ENCODE measurements around the gene DAZL. TPM values are rescaled to one million over a fixed set of nuclear protein-coding genes. Genes with fewer than 3 reads are reported as not detected.
A peak's percentile ranks its signal among the peaks of the same experiment; 100 is the strongest.

Gene DAZL
- total and polyA plus RNA-seq, 10 of the 15 experiments (the other 5 are each of a cell fraction or from before 2014, with no cell fraction given), result 0.04 to 0.48 (median 0.13) TPM; not detected in 1

DNA sequence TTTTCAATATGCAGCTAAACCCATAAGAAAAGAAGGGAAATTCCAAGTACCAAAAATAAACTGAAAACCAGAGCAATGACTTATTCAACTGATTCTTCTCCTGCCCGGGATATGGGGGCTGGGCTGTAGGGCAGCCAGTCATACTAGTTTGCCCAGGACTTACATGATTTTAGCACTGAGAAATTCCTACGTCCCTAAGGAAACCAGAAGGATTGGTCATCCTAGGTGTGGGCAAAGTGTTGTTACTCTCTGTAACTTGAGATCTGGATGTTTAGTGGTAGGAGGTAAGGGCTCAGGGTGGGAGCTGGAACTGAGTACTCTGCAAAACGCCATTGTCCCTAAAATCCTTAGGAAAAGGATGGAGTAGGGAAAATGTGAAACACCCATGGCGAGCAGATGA lies 1.2 kb upstream of the DAZL start:
- ChIA-PET RAD21 (ENCODE audit: unreplicated experiment) (interaction anchor here (1.1 kb wide), 1 partner anchor 10 kb away, joined by 4 read pairs; no protein-coding TSS in a partner anchor), SMC1A (ENCODE audit: uncharacterized antibody, unreplicated experiment) (interaction anchor here (0.7 to 1.5 kb wide), 5 partner anchors 20 to 807 kb away, joined by 3 read pairs; no protein-coding TSS in a partner anchor), CTCF (interaction anchor here (0.7 to 1.7 kb wide), 2 partner anchors 13 to 625 kb away, joined by 3 to 9 read pairs; no protein-coding TSS in a partner anchor), POLR2A (no interaction called here)
- no peak overlapping the region for H2AFZ ChIP-seq (ENCODE audit: control insufficient read depth, low read depth, low read length)
- no TSS peak for BruUV-seq (replicated peaks)
- no peaks in the 10 kb centered on the region for H3K27me3 ChIP-seq (replicated peaks in 1 of 2; ENCODE audit: control insufficient read depth in 2 of 2, insufficient read depth in 2 of 2, low read length in 1 of 2)
- FAIRE-seq, result no peak
- H3K4me3 ChIP-seq, result no peak overlapping the region
- intact Hi-C loops (cut with micrococcal nuclease; ENCODE audit: unreplicated experiment), result no loop called here
- TF ChIP-seq, protein P1, sequence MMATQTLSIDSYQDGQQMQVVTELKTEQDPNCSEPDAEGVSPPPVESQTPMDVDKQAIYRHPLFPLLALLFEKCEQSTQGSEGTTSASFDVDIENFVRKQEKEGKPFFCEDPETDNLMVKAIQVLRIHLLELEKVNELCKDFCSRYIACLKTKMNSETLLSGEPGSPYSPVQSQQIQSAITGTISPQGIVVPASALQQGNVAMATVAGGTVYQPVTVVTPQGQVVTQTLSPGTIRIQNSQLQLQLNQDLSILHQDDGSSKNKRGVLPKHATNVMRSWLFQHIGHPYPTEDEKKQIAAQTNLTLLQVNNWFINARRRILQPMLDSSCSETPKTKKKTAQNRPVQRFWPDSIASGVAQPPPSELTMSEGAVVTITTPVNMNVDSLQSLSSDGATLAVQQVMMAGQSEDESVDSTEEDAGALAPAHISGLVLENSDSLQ (IDR thresholded peaks at IDR 0.05), result no peak
- no peak for TF ChIP-seq TCF12 (IDR thresholded peaks at IDR 0.05; ENCODE audit: low read depth, low read length)
- TF ChIP-seq MEF2A (IDR thresholded peaks at IDR 0.05; ENCODE audit: insufficient read depth, low read depth, low read length), result peak; percentile 80
- TF ChIP-seq KLF5 (IDR thresholded peaks at IDR 0.05; ENCODE audit: partially characterized antibody), result no peak
- TF ChIP-seq, protein P2, sequence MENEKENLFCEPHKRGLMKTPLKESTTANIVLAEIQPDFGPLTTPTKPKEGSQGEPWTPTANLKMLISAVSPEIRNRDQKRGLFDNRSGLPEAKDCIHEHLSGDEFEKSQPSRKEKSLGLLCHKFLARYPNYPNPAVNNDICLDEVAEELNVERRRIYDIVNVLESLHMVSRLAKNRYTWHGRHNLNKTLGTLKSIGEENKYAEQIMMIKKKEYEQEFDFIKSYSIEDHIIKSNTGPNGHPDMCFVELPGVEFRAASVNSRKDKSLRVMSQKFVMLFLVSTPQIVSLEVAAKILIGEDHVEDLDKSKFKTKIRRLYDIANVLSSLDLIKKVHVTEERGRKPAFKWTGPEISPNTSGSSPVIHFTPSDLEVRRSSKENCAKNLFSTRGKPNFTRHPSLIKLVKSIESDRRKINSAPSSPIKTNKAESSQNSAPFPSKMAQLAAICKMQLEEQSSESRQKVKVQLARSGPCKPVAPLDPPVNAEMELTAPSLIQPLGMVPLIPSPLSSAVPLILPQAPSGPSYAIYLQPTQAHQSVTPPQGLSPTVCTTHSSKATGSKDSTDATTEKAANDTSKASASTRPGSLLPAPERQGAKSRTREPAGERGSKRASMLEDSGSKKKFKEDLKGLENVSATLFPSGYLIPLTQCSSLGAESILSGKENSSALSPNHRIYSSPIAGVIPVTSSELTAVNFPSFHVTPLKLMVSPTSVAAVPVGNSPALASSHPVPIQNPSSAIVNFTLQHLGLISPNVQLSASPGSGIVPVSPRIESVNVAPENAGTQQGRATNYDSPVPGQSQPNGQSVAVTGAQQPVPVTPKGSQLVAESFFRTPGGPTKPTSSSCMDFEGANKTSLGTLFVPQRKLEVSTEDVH (IDR thresholded peaks at IDR 0.05; ENCODE audit: low read depth, partially characterized antibody), result no peak
- TF ChIP-seq PAX8 (IDR thresholded peaks at IDR 0.05), result no peak
- no peak for TF ChIP-seq CHD1 (IDR thresholded peaks at IDR 0.05; ENCODE audit: low read depth, low read length)
- no peak for TF ChIP-seq ZSCAN29 (IDR thresholded peaks at IDR 0.05)
- no peaks in the 10 kb centered on the region for H4K20me1 ChIP-seq (ENCODE audit: control insufficient read depth, insufficient read depth)
- no peaks in the 10 kb centered on the region for H3K9me3 ChIP-seq (replicated peaks; ENCODE audit: control insufficient read depth, insufficient read depth, low read length)
- no peaks in the 10 kb centered on the region for H3K79me2 ChIP-seq (ENCODE audit: control insufficient read depth, insufficient read depth, low read length)
- H3K4me2 ChIP-seq (ENCODE audit: control insufficient read depth, insufficient read depth), result no peak overlapping the region
- no peak for ATAC-seq
- no peak for DNase-seq (ENCODE audit: low read depth, low spot score)
- H3K4me1 ChIP-seq (ENCODE audit: control insufficient read depth, insufficient read depth, low read length), result no peaks in the 10 kb centered on the region
- no peak overlapping the region for H3K9ac ChIP-seq (ENCODE audit: control insufficient read depth, insufficient read depth, low read length)
- H3K36me3 ChIP-seq (ENCODE audit: control insufficient read depth in 2 of 2, insufficient read depth in 2 of 2, low read length in 1 of 2), result no peaks in the 10 kb centered on the region
- WGBS (ENCODE audit: insufficient coverage, insufficient replicate concordance, low lambda C conversion rate, missing lambda C conversion rate), result 14% methylated on average over 4 of the region's 4 CpGs
- in situ Hi-C loops (cut with MboI), result loop anchor here (10.0 to 25.0 kb wide), 2 partner anchors 798 to 1231 kb away; no protein-coding TSS in a partner anchor
- H3K27ac ChIP-seq (ENCODE audit: control insufficient read depth, insufficient read depth), result no peak overlapping the region
